SK-N-SH (cell line): ENCODE measurements around the gene LLGL1. TPM values are rescaled to one million over a fixed set of nuclear protein-coding genes. Genes with fewer than 3 reads are reported as not detected.

Experiments used
- CTCF ChIA-PET: fragments of 300-600, 350-600 bp; formaldehyde crosslinking; extraction: SDS; loops from one replicate; lab custom pipeline; 2021; lab: Yijun Ruan, JAX
- POLR2A ChIA-PET: fragments of 350-600 bp; sonication (Branson Sonifier 250); formaldehyde crosslinking; extraction: SDS; loops from one replicate; lab custom pipeline; 2020; ENCODE audit warnings: antibody characterized with exemption, inconsistent platforms; lab: Yijun Ruan, JAX
- DNase-seq: peaks from one replicate; pipeline ENCODE4 v3.0.0; 2012
- H2AFZ ChIP-seq: fragments of 200-600 bp; sonication (generic); 2 replicates; pipeline ENCODE4 v1.8.1; 2016; ENCODE audit warnings: antibody characterized with exemption, mild to moderate bottlenecking, low read depth
- H3F3A ChIP-seq: fragments of 200-600 bp; sonication (generic); replicated peaks from 2 replicates; pipeline ENCODE3; 2016; ENCODE audit warnings: antibody characterized with exemption, mild to moderate bottlenecking; ENCODE audit not compliant: insufficient read depth
- H3K27ac ChIP-seq, 2 experiments: fragments of 200-500 bp in 1 of 2; fragments of 200-600 bp in 1 of 2; sonication (Bioruptor generic) in 1 of 2; sonication (generic), shearing (Covaris generic) in 1 of 2; 2 replicates each; pipeline versions ENCODE4 v1.5.1 to v1.6.1; 2014 to 2016; ENCODE audit warnings: low read depth in 2 of 2, inconsistent platforms in 1 of 2, low read length in 1 of 2, mild to moderate bottlenecking in 1 of 2, mixed read lengths in 1 of 2
- H3K27me3 ChIP-seq: fragments of 200-600 bp; sonication (generic), shearing (Covaris generic); 2 replicates; pipeline ENCODE4 v1.6.1; 2016; ENCODE audit warnings: mixed run types; ENCODE audit not compliant: insufficient read depth
- H3K36me3 ChIP-seq, 2 experiments: fragments of 200-500 bp in 1 of 2; fragments of 200-600 bp in 1 of 2; sonication (Bioruptor generic) in 1 of 2; sonication (generic) in 1 of 2; replicated peaks in 1 of 2; 2 replicates each; pipeline versions ENCODE3 to v1.5.1; 2014 to 2016; ENCODE audit warnings: low read length in 1 of 2, mild to moderate bottlenecking in 1 of 2; ENCODE audit not compliant: insufficient read depth in 2 of 2, control insufficient read depth in 1 of 2
- H3K4me1 ChIP-seq, 2 experiments: fragments of 200-500 bp in 1 of 2; fragments of 200-600 bp in 1 of 2; sonication (Bioruptor generic) in 1 of 2; sonication (generic), shearing (Covaris generic) in 1 of 2; 2 replicates each; pipeline versions ENCODE4 v1.5.1 to v1.6.1; 2014 to 2016; ENCODE audit warnings: low read depth in 1 of 2, low read length in 1 of 2, mixed run types in 1 of 2; ENCODE audit not compliant: insufficient read depth in 2 of 2, control insufficient read depth in 1 of 2
- H3K4me2 ChIP-seq: fragments of 200-600 bp; sonication (generic), shearing (Covaris generic); 2 replicates; pipeline ENCODE4 v1.6.1; 2017; ENCODE audit warnings: mixed run types
- H3K4me3 ChIP-seq, 2 experiments: fragments of 200-500 bp in 1 of 2; fragments of 200-600 bp in 1 of 2; sonication (Bioruptor generic) in 1 of 2; sonication (generic), shearing (Covaris generic) in 1 of 2; 2 replicates each; pipeline versions ENCODE4 v1.5.1 to v1.8.1; 2014 to 2016; ENCODE audit warnings: low read depth in 2 of 2, inconsistent platforms in 1 of 2, low read length in 1 of 2, mild to moderate bottlenecking in 1 of 2, mixed read lengths in 1 of 2, moderate library complexity in 1 of 2
- H3K79me2 ChIP-seq: fragments of 200-600 bp; sonication (generic); 2 replicates; pipeline ENCODE4 v1.8.1; 2017; ENCODE audit warnings: mild to moderate bottlenecking; ENCODE audit not compliant: insufficient read depth
- H3K9ac ChIP-seq: fragments of 200-600 bp; sonication (generic); 2 replicates; pipeline ENCODE4 v1.6.1; 2017; ENCODE audit warnings: mixed run types
- H3K9me2 ChIP-seq: fragments of 200-600 bp; sonication (generic); 2 replicates; pipeline ENCODE4 v1.6.1; 2017; ENCODE audit warnings: mixed run types
- H3K9me3 ChIP-seq: fragments of 200-600 bp; sonication (generic); 2 replicates; pipeline ENCODE4 v1.6.1; 2017; ENCODE audit warnings: mixed run types, mild to moderate bottlenecking, moderate library complexity
- H4K20me1 ChIP-seq: fragments of 200-600 bp; sonication (generic); 2 replicates; pipeline ENCODE4 v1.6.1; 2017; ENCODE audit warnings: mild to moderate bottlenecking, mixed run types; ENCODE audit not compliant: insufficient read depth
- ELF1 ChIP-seq: IDR thresholded peaks from 2 replicates; pipeline ENCODE4 v1.4.0; 2012
- EZH2phosphoT487 ChIP-seq: fragments of 200-600 bp; sonication (generic); IDR thresholded peaks from 2 replicates; pipeline ENCODE4 v1.6.1; 2017; ENCODE audit warnings: low read depth, mixed run types, mild to moderate bottlenecking, antibody characterized with exemption, moderate library complexity, borderline replicate concordance
- FOXJ3 ChIP-seq: sonication (generic); formaldehyde crosslinking; IDR thresholded peaks from 2 replicates; pipeline ENCODE4 v1.5.1; 2020; ENCODE audit warnings: mild to moderate bottlenecking, missing genetic modification reagents
- FOXM1 ChIP-seq: IDR thresholded peaks from 2 replicates; pipeline ENCODE4 v1.4.0; 2012; ENCODE audit warnings: low read depth, mild to moderate bottlenecking
- GATA2 ChIP-seq: sonication (generic); formaldehyde crosslinking; IDR thresholded peaks from 2 replicates; pipeline ENCODE4 v1.5.0; 2020; ENCODE audit warnings: mild to moderate bottlenecking, missing genetic modification reagents
- JUND ChIP-seq: IDR thresholded peaks from 2 replicates; pipeline ENCODE4 v1.4.0; 2012
- MAX ChIP-seq: IDR thresholded peaks from 2 replicates; pipeline ENCODE4 v1.4.0; 2012; ENCODE audit warnings: low read depth
- MEF2A ChIP-seq: IDR thresholded peaks from 2 replicates; pipeline ENCODE4 v1.4.0; 2012; ENCODE audit warnings: low read depth, borderline replicate concordance
- MXI1 ChIP-seq: IDR thresholded peaks from 2 replicates; pipeline ENCODE4 v1.6.1; 2012; ENCODE audit warnings: mild to moderate bottlenecking, low read depth, low read length, improper control_type of control experiment
- NFIC ChIP-seq: IDR thresholded peaks from 2 replicates; pipeline ENCODE4 v1.4.0; 2012; ENCODE audit warnings: borderline replicate concordance
- NRF1 ChIP-seq: IDR thresholded peaks from 2 replicates; pipeline ENCODE4 v1.6.1; 2012; ENCODE audit warnings: low read depth, mild to moderate bottlenecking, low read length
- POLR2AphosphoS5 ChIP-seq: IDR thresholded peaks from 2 replicates; pipeline ENCODE4 v1.6.1; 2012; ENCODE audit warnings: low read depth, low read length
- RAD21 ChIP-seq: IDR thresholded peaks from 2 replicates; pipeline ENCODE4 v1.6.1; 2012; ENCODE audit warnings: mild to moderate bottlenecking, low read length
- RCOR1 ChIP-seq: fragments of 150-350 bp; IDR thresholded peaks from 2 replicates; pipeline ENCODE4 v1.6.1; 2017; ENCODE audit warnings: antibody characterized with exemption, low read length
- RFX5 ChIP-seq: IDR thresholded peaks from 2 replicates; pipeline ENCODE4 v1.6.1; 2012; ENCODE audit warnings: mild to moderate bottlenecking, improper control_type of control experiment, low read length
- TCF12 ChIP-seq: IDR thresholded peaks from 2 replicates; pipeline ENCODE4 v1.4.0; 2012
- YY1 ChIP-seq: IDR thresholded peaks from 2 replicates; pipeline ENCODE4 v1.4.0; 2012; ENCODE audit warnings: low read depth, mild to moderate bottlenecking
- ZBTB33 ChIP-seq: IDR thresholded peaks from 2 replicates; pipeline ENCODE4 v1.4.0; 2012; ENCODE audit warnings: low read depth, borderline replicate concordance
- WGBS: methylation state at CpG from one replicate; pipeline ENCODE4 v1.1.6; 2017; ENCODE audit warnings: low lambda C conversion rate; 5-methylcytosine and 5-hydroxymethylcytosine counted together
- polyA plus RNA-seq, 3 experiments: library from polyadenylated mRNA; depleted of rRNA; stranded (reverse); fragments of >200 nt; gene quantifications; 2 replicates each; pipeline ENCODE4 v1.2.3, GENCODE V29; 2012

Gene LLGL1
- polyA plus RNA-seq, 1 of the 3 experiments (the other 2 are of a cell fraction), result 31.4 TPM

DNA sequence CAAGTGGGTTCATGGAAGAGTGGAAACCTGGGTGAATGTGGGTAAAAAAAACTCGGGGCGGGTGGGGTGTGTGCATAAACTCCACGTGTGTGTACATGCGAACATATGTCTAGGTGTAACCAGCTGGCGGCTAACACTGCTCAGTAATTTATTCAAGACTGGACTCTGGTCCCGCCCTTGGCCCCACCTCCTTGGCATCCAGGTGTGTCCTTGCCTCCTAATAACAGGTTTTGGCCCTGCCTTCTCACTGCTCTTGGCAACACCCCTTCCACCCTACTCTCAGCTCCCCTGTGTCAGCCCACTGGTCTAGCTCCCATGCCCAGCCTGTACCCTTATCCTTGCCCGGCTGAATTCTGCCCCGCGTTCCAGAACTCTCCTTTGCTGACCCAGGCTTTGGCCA is 24.8 kb downstream of the LLGL1 start:
- 91% methylated on average over 9 of the region's 9 CpGs for WGBS

DNA sequence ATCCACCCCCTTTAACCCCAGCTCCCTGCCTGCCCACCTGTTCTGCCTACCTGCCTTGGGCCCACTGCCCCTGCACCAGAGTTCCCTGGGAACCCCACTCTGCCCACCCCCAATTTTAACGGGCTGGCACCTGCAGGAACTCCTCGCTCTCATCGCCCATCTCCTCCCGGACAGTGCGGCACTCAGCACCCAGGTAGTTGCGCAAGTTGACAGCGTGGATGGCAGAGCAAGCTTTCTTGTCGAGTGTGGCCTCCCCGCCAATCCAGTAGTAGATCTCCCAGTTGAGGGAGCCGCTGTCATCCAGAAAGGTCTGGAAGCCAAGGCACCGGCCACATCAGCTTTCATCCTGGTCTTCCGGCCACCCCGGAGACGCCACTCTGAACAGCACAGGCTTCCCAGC is 25.3 kb downstream of the LLGL1 start:
- Histone ChIP-seq H4K20me1 (peaks cover 22% of the 10 kb centered on the region), H3K9me2 (no peaks in the 10 kb centered on the region), H3K36me3 (peaks cover 32 to 83% of the 10 kb centered on the region in 2 experiments), H3K4me3 (no peak overlapping the region), H3K9ac (no peak overlapping the region), H3K79me2 (peaks cover 9% of the 10 kb centered on the region), H3K9me3 (no peaks in the 10 kb centered on the region), H2AFZ (no peak overlapping the region), H3K27ac (no peak overlapping the region), H3K4me1 (no peaks in the 10 kb centered on the region), H3F3A (peaks cover 14% of the 10 kb centered on the region), H3K27me3 (no peaks in the 10 kb centered on the region), H3K4me2 (no peak overlapping the region)
- CTCF ChIA-PET, result no interaction called here
- POLR2A ChIA-PET, result no interaction called here
- 99% methylated on average over 12 of the region's 14 CpGs for WGBS
- DNase-seq, result no peak
- TF ChIP-seq FOXM1 (no peak), JUND (no peak), NRF1 (no peak), EZH2phosphoT487 (no peak), MAX (no peak), RAD21 (no peak), MXI1 (no peak), YY1 (no peak), FOXJ3 (CRISPR knock-in tag) (no peak), ELF1 (no peak), RFX5 (no peak), ZBTB33 (no peak), RCOR1 (no peak), GATA2 (CRISPR knock-in tag) (no peak)

More for the DNA sequence above, 24.8 kb downstream of the LLGL1 start:
- no peak overlapping the region for H2AFZ ChIP-seq
- H3K4me3 ChIP-seq, result no peak overlapping the region
- peaks cover 14% of the 10 kb centered on the region for H3F3A ChIP-seq
- peaks cover 17% of the 10 kb centered on the region for H4K20me1 ChIP-seq
- ChIA-PET CTCF (interaction anchor here (2.0 kb wide), 1 partner anchor 19 kb away, joined by 5 read pairs; no protein-coding TSS in a partner anchor), POLR2A (no interaction called here)
- no peaks in the 10 kb centered on the region for H3K4me1 ChIP-seq
- no peaks in the 10 kb centered on the region for H3K9me2 ChIP-seq
- no peak for TF ChIP-seq POLR2AphosphoS5
- TF ChIP-seq NFIC, result no peak
- TF ChIP-seq TCF12, result no peak
- no peak for TF ChIP-seq JUND
- no peak for TF ChIP-seq MEF2A
- TF ChIP-seq RAD21, result no peak
- TF ChIP-seq MAX, result no peak
- no peak overlapping the region for H3K9ac ChIP-seq
- H3K79me2 ChIP-seq, result peaks cover 4% of the 10 kb centered on the region; the same call in 1 of the 2 replicates
- peaks cover 32 to 83% of the 10 kb centered on the region in 2 experiments for H3K36me3 ChIP-seq
- no peaks in the 10 kb centered on the region for H3K9me3 ChIP-seq
- no peak overlapping the region for H3K27ac ChIP-seq
- DNase-seq, result no peak
- no peaks in the 10 kb centered on the region for H3K27me3 ChIP-seq
- H3K4me2 ChIP-seq, result no peak overlapping the region
